Raji (cell line): ENCODE measurements around the gene CRY1.

Experiments used
- POLR2A ChIP-seq: IDR thresholded peaks from 2 replicates; pipeline ENCODE4 v1.6.1; 2011; ENCODE audit warnings: low read depth, low read length, control low read depth; ENCODE audit not compliant: insufficient read depth

CRY1 gene

DNA sequence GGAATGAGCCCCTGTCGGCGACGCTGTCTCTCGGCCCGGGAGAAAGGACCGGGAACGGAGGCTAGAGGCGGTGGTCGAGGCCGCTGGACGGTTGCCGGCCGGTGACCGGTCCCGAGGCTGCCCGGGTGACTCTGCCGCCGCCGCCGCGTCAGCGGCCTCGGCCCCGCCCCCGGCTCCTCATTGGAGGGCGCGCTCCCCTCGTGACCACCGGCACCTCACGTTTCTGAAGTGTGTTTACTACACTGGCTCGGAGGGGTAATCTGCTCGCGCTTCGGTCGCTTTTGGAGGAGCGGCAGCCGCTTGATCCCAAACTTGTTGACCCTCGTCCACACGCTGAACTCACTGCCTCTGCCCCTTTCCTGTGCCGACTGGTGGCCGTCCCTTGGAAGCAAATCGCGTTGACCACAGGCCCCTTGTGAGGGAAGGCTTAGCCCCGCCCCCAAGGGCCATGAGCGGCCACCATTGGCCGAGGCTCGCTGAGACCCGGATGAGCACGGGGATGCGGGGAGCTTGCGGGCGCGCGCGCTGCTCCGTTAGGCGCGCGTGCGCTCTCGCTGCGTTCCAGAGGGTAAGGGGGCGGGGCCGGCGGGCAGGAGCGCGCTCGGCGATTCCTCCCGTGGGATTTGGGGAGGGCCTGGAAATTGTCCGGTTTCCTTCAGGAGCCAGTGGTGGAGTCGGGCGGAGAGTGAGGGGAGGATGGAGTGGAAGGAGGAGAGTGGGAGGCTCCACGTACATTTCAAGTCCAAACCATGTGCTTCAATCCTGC lies at the start of gene CRY1:
CRY1 (minus strand) TSS at position 133 of the 766 bp plus-strand sequence. CDS start 588 bp downstream, outside the sequence.
- no peak for TF ChIP-seq POLR2A

DNA sequence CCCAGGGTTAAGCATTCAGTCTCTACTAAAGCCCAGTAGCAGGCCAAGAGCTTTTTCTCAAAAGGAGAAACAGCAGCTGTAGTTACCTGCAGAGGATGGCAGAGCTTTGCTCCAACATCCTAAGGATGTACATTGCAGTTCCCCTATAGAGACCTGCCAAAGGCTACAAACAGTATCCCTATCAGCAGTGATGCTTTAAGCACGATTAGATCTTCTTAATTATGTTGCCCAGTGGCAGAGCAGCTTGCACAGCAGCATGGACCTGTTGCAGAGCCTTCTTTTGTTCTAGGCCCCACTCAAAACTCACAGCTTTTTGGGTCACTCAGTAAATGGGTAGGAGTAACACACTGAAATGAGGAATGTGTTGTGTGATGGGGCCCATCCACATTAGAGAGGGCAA lies 46.4 kb upstream of the CRY1 start:
- TF ChIP-seq POLR2A, result no peak

DNA sequence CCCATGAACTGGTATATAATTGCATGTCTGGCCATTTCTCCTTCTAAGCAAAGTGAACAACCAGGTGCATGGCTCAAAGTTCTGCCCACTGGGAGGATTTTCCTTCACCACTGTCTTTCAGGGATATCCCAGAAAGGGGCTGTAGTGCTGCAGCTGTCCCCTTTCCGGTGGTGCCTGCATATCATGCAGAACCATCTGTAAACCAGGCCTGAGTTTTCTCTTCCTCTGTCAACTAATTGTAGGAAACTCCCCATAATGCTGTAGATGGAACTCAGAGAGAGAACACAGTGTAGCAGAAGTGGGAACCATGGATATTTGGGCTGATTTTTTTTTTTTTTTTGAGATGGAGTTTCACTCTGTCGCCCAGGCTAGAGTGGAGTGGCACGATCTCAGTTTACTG lies 45.6 kb upstream of the CRY1 start:
- TF ChIP-seq POLR2A, result no peak

DNA sequence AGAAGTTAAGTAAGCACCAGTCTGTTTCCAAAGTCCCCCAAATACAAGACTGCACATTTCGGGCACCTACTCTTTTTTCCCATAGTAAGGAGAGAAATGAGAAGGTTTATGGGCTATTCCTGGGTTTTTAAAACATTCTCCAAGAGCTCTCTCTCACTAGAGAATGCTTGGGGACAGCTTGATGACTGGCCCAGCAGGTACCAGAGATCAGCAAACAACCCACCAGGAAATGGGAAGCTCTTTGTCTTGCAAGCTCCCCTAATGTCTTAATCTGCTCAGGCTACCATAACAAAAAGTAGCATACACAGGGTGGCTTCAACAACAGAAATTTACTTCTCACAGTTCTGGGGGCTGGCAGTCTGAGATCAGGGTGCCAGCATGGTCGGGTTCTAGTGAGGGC lies 41.8 kb upstream of the CRY1 start:
- no peak for TF ChIP-seq POLR2A

DNA sequence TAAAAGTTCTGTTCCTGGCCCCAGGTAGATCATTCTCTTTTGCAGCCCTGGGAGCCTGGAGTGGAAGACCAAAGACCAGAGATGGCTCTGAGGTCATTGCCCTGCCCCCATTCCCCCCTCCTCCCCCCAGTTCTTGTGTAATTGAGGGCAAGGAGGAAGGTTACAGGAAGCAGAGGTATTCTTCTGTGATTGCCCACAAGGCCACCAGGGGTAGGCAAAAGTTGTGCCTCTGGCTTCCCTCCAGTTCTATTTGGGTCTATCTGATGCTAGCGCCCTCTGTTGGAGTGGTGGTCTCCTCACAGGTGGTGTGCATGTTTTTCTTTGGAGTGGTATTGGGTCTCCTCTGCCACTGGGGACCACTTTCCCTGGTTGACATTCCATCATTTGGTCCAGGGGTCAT lies 41.2 kb upstream of the CRY1 start:
- no peak for TF ChIP-seq POLR2A

DNA sequence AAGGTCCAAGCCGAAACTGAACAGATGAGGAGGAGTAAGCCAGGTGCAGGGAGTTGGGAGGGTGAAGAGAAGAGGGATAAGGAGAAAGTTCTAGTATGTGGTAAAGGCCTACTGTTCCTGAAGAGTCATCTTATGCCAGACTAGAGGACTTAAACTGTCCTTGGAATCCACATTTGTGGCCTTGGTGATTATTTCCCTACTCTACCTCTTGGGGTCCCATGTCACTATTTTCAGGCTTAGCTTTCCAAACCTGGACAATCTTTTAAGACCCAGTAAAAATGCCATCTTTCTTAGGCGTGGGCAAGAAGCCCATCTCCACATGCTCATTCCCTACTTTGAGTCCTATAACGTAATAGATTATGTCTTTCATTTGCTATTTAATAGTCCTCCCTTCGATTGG lies 40.1 kb upstream of the CRY1 start:
- TF ChIP-seq POLR2A, result no peak

DNA sequence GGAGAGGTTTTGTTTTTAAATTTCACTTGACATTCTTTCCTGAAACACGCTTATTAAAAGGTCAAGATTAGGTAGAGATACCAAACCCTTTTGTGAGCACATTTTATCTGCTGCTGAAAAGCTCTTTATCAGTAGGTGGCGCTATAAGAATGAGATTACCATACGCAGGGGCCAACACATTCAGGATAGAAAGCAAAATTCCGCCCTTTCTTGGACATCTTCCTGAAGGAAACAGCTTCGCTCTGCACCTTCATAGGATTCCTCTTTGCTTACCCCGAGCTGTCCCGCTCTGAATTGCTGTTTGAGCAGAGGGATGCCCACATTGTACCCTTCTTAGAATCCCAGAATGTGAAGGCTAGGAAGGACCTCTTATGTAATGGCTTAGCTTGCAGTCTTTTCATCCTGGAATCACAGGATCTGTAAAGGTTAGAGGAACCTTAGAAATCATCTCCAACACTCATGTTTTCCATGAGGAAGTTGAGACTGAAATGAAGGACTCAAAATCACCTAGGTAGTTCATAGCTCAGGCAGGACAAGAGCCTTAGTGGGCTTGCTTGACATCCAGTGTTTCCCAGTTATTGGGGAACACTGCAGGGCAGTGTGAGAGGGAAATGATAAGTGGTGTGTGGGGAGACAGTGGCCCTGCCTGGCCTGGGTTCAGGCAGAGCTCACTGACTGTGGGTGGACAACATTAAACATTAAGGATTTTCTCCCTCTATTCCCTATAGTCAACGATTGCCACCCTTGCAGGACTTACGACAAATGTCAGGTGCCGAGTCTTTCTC lies 38.7 kb upstream of the CRY1 start:
- no peak for TF ChIP-seq POLR2A

DNA sequence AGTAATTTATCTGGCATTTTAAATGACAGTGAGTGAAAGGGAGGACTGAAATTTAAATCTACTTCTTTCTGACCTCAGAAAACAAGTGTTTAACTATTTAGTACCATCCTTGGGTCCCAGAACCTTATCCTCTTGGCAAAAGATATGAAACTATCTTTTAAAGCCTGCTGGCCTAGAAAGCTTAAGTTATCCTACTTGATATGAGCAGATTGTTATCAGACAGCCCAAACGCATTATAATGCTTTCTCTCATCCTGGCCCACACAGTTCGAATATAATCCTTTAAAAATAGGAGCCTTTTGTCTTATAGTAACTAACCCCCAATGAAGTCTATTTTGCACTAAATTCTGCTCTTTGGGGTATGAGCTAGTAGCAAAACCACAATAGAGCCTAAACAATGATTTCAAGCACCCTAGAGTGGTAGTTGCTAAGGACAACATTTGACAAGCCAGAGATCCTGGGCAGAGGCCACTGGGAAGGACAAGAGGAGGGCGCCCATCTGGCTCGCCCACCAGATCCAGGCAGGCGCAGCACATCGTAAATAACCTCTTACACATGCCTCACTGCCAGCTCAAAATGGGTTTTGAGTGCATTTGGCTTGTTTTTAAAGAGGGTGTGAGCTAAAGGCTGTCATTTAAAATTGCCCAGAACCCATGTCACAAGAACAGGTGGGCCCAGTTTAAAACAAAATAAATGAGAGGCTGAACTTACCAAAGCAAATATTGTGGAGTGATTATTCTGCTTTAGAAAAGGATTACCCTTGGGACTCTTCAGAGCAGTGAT lies 37.7 kb upstream of the CRY1 start:
- no peak for TF ChIP-seq POLR2A

DNA sequence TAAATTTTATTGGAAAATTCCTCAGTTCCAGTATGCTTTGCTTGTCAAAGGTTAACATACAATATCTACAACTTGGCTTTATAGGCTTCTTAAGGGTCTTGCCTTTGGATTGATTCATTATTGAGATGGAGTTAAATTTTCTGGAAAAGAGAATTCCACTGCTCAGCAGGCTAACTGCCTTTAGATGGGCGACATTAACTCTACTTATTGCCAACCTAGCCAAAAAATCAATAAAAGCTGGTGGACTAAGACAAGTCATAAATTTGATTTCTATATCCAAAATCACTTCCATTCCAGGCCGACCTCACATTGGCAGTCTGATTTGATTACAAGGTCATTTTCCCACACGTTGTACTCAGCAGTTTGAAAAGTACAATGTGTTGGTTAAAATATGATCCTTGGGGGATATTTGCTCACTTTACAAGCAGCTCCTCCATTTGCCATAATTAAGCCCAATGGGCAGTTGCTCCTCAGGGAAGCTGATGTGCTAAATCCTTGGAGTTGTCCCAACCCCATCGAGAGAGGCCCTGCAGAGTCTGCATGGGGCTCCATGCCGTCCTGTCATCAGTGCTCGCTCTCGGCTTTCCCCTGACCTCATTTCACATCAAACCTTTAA lies 36.1 kb upstream of the CRY1 start:
- no peak for TF ChIP-seq POLR2A

DNA sequence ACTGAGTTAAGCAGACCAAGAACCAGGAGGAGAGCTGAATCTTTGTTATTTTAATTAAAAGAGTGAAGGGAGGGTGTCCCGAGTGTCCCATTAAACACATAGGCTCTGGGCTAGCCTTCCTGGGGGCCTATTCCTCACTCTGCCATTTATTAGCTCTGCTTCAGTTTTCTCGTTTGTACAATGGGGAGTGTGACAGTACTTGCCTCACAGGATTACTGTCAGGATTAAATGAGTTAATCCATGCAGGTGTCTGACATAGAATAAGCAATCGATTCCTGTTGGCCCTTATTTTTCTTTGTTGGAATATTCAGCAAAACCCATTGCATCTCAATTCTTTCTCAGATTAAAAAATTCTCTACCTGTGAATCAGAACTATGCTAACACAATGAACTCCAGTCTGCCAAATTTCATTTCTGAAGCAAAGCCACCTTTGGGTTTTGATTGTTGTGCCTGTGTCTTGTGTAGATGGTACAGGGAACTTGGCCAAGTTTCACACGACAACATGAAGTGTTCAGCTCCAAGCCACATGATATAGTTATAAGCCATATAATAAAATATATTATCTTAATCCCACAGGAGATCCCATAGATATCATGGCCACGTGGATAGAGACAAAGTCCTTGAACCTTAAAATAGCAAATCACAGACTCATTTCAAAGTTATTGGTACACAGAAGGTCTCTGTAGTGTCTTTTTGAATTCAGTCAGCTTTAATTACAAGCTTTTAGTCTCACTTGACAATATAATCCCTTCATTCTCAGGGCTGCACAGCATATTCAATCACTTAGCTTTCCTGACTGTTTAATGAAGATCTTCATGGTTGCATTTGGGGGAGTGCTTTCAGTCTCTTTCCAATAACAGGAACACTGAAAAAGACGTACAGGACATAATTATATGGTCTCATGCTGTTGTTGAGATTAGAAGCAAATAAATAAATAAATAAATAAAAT lies 34.4 kb upstream of the CRY1 start:
- TF ChIP-seq POLR2A, result no peak

DNA sequence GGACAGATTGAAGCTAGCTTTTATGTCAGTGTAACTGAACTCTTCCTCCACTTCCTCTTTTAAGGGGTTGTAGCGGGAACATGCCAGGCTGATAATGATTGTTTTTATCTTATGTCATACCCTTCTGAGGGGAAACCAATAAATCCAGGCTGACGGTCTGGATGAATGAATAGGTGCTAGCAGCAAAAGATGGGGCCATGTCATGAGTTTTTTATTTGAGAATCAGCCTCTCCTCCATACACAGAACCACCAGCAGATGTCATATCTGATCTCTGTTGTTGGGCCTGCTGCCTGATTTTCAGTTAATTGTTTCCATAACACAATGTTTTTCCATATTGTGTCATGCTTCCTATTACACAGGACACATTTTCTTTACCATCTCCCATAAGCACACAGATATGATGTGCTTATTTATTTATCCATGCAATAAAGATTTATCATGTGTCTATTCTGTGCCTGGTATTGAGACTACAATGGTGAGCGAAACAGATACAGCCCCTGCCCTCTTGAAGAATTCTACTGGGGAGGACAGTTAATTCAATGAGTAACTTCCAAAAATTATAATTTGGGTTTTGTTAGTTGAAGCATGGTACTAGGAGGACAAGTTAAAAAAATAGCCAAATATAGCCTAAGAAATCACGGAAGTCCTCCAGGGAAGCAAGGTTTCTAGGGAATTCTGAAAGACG lies 33.6 kb upstream of the CRY1 start:
- TF ChIP-seq POLR2A, result no peak

DNA sequence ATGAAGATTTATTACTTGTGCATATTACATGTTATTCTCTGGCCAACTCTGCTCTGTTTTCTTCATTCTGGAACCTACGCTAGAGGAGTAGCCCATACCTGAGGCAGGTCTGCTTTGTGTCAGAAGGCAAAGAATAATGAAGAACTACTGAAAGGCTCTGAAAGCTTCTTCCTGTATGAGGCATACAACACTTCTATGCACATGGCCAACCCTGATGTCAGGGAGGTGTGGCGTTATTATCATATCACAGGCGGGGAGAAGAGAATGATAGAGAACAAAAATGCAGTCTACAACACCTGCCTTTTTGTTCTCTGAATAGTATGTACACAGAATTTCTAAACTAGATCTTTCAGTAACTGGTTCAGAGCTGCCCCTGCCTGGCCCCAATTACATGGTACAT lies 32.5 kb upstream of the CRY1 start:
- no peak for TF ChIP-seq POLR2A

DNA sequence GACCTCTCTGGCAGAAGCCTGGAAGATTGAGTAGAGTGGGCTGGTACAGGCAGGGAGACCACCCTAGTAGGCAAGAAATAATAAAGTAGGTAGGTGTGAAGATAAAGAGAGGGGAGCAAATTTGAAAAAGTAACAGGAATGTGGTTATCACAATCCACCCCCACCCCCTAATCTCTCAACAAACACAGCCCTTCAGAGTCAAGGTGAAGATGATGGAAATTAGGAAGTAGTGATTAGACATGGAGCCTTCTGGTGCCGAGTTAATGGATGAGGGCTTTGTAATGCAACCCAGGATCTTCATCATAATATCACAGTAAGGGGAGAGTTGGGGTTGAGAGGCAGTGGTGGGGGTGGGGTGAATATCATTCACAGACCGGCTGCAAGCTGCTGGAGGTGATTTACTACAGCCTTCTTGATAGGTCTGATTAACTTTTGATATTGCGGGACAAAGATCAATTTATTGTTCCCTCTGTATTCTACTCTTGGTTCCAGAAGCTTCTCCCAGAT lies 29.2 kb upstream of the CRY1 start:
- no peak for TF ChIP-seq POLR2A
